Suprapubic skin (tissue), 3 donors: ENCODE results near the gene USP10.

Experiments used
- CTCF ChIP-seq, 2 donors: fragments of 200-600 bp in 1 of 2; fragments of 450-650 bp in 1 of 2; sonication (generic) in 1 of 2; IDR thresholded peaks; one replicate each; pipeline ENCODE4 v1.5.1; 2016 to 2019; ENCODE audit warnings: antibody characterized with exemption in 2 of 2, mild to moderate bottlenecking in 1 of 2, moderate library complexity in 1 of 2
- POLR2A ChIP-seq, 2 donors: fragments of 450-650 bp; IDR thresholded peaks; one replicate each; pipeline ENCODE4 v1.6.1; 2017; ENCODE audit warnings: antibody characterized with exemption in 2 of 2, mild to moderate bottlenecking in 2 of 2, moderate library complexity in 2 of 2

DNA sequence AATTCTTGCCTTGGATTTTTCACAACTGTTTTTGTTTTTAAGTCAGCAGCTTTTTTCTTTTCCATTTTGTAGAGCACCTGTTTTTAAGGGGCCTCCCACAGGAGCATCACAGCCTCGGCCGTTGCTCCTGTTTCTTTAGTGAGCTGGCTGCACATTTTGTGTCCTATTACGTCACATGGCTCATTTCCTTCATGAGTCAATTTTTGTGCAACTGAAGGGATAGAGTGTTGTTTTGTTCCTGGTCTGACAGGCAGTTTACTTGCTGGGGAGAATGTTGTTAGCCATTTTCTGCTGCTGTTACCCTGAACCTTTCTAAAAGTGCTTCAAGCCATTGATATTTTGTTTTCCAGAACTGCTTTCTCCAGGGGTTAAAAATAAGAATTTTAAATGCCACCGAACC lies 75.0 kb downstream of the USP10 start:
- TF ChIP-seq CTCF (IDR thresholded peaks at IDR 0.05) (no peak), POLR2A (IDR thresholded peaks at IDR 0.05) (no peak)
